ENCODE measurements around the gene DGKG. TPM values are rescaled to one million over a fixed set of nuclear protein-coding genes. Genes with fewer than 3 reads are reported as not detected.

Gene DGKG
- total and polyA plus RNA-seq, 9 of the 15 experiments (the other 6 are each of a cell fraction or from before 2014, with no cell fraction given): 0.01 to 0.36 (median 0.15) TPM

- no peak for TF ChIP-seq SP1 (CRISPR knock-in tag; IDR thresholded peaks at IDR 0.05)
- TF ChIP-seq SMARCB1 (IDR thresholded peaks at IDR 0.05; ENCODE audit: insufficient read length, low read depth): no peak
- no peak for TF ChIP-seq ZNF551 (CRISPR knock-in tag; IDR thresholded peaks at IDR 0.05)
- TF ChIP-seq COPS2 (conservative IDR thresholded peaks at IDR 0.05): no peak
- no peak for TF ChIP-seq MIER1 (IDR thresholded peaks at IDR 0.05; ENCODE audit: low read depth)
- no peak for TF ChIP-seq ZNF253 (CRISPR knock-in tag; conservative IDR thresholded peaks at IDR 0.05)
- no peak for TF ChIP-seq ZNF347 (CRISPR knock-in tag; IDR thresholded peaks at IDR 0.05; ENCODE audit: low read depth)
Observed at GRCh38 chr3:186098740-186099139, 263.3 kb downstream of the DGKG start (continued).

- FAIRE-seq (no peak), DNase-seq (ENCODE audit: extremely low read depth in 1 of 4, low spot score in 3 of 4) (peak; percentile 35 to 55 (median 48)), ATAC-seq (peak; percentile 73)
- Histone ChIP-seq H3K4me1 (replicated peaks in 1 of 2; ENCODE audit: control insufficient read depth in 2 of 2, insufficient read depth in 2 of 2, low read length in 2 of 2) (peaks cover 15 to 23% of the 10 kb centered on the region in 2 experiments; a peak in 4 of 5 replicates), H4K20me1 (replicated peaks; ENCODE audit: control insufficient read depth, insufficient read depth, low read length) (no peaks in the 10 kb centered on the region), H3K79me2 (ENCODE audit: control insufficient read depth, insufficient read depth, low read length) (no peaks in the 10 kb centered on the region), H3K4me3 (no peak overlapping the region), H3K9ac (ENCODE audit: insufficient read depth in 1 of 2, low read depth in 2 of 2, low read length in 2 of 2) (peak overlapping the region in 1 of 2 experiments; percentile 23; a peak in 1 of 4 replicates), H3K4me2 (ENCODE audit: insufficient read depth, low read length) (0 out of 2 replicates have a peak overlapping the region, but pooled peaks have one; percentile 3), H3K27ac (ENCODE audit: extremely low read depth, low read depth, low read length) (no peak overlapping the region), H3K36me3 (ENCODE audit: control insufficient read depth, insufficient read depth, low read length) (no peaks in the 10 kb centered on the region), H3K9me1 (ENCODE audit: control insufficient read depth, insufficient read depth, low read length) (no peaks in the 10 kb centered on the region), H2AFZ (ENCODE audit: low read depth, low read length) (no peak overlapping the region), H3K9me3 (replicated peaks; ENCODE audit: control insufficient read depth, insufficient read depth, low read depth, low read length) (no peaks in the 10 kb centered on the region), H3K27me3 (ENCODE audit: control insufficient read depth in 2 of 2, insufficient read depth in 2 of 2, low read length in 2 of 2) (no peaks in the 10 kb centered on the region)
- in situ Hi-C loops (cut with MboI) (no loop called here), intact Hi-C loops (cut with micrococcal nuclease) (no loop called here)
- WGBS (ENCODE audit: insufficient coverage, low coverage, missing lambda C conversion rate): 48% methylated on average over 16 of the region's 16 CpGs
- BruUV-seq (replicated peaks): no TSS peak
- ChIA-PET POLR2A (interaction anchor here (0.6 to 6.1 kb wide), 6 partner anchors 9 to 492 kb away, joined by 3 to 34 read pairs (median 4); partner anchors contain the start of gene ETV5), CTCF (ENCODE audit: low intra/inter-chr PET ratio) (no interaction called here)
- TF ChIP-seq NFIC (IDR thresholded peaks at IDR 0.05) (0 out of 2 replicates have a peak, but pooled peaks have one; percentile 18), PBX2 (CRISPR knock-in tag; IDR thresholded peaks at IDR 0.05; ENCODE audit: low read depth) (no peak), PBX2 (tag; conservative IDR thresholded peaks at IDR 0.05; ENCODE audit: low read depth) (peak; percentile 56; the same call in 1 of the 2 replicates), ZBTB33 (CRISPR knock-in tag; IDR thresholded peaks at IDR 0.05) (peak; percentile 57; the same call in 1 of the 2 replicates), CEBPB (tag; IDR thresholded peaks at IDR 0.05) (no peak), PKNOX1 (IDR thresholded peaks at IDR 0.05) (peak; percentile 61; the same call in 1 of the 2 replicates), POLR3A (IDR thresholded peaks at IDR 0.05; ENCODE audit: borderline replicate concordance, extremely low read depth, insufficient read depth, insufficient read length) (no peak), FOXK2 (conservative IDR thresholded peaks at IDR 0.05 in 1 of 2, IDR thresholded peaks at IDR 0.05 in 1 of 2; ENCODE audit: low read depth in 2 of 2) (peak in 1 of 2 experiments; percentile 64; a peak in 1 of 4 replicates)
Observed at GRCh38 chr3:186097663-186098451, 264.2 kb downstream of the DGKG start.
